Gastroesophageal sphincter (tissue), 4 donors: ENCODE results near the gene C2orf76. TPM values are rescaled to one million over a fixed set of nuclear protein-coding genes. Genes with fewer than 3 reads are reported as not detected.

Experiments used
- ATAC-seq: fragments of 150-250 bp; one replicate; pipeline ENCODE4 v1.9.1; 2016; ENCODE audit warnings: mild to moderate bottlenecking, moderate library complexity
- H3K27ac ChIP-seq, 4 donors: fragments of 200-600 bp; sonication (generic) in 3 of 4; 1 replicate in 3 of 4; 2 replicates in 1 of 4; pipeline ENCODE4 v1.5.1; 2016 to 2019
- H3K27me3 ChIP-seq: fragments of 200-600 bp; sonication (generic); one replicate; pipeline ENCODE4 v1.5.1; 2019
- H3K36me3 ChIP-seq, 2 donors: fragments of 200-600 bp; sonication (generic); one replicate each; pipeline ENCODE4 v1.5.1; 2019; ENCODE audit warnings: control low read depth in 1 of 2
- H3K4me1 ChIP-seq, 3 donors: fragments of 200-600 bp; sonication (generic); 1 replicate in 2 of 3; 2 replicates in 1 of 3; pipeline ENCODE4 v1.5.1; 2016 to 2019; ENCODE audit warnings: control low read depth in 2 of 3
- H3K4me3 ChIP-seq, 2 donors: fragments of 200-600 bp; sonication (generic); one replicate each; pipeline ENCODE4 v1.5.1; 2019; ENCODE audit warnings: mild to moderate bottlenecking in 1 of 2, moderate library complexity in 1 of 2
- H3K9me3 ChIP-seq, 3 donors: fragments of 200-600 bp; sonication (generic); one replicate each; pipeline ENCODE4 v1.5.1; 2017 to 2019; ENCODE audit warnings: control low read depth in 2 of 3
- CTCF ChIP-seq, 4 experiments: fragments of 200-600 bp in 2 of 4; fragments of 450-650 bp in 2 of 4; sonication (generic) in 1 of 4; IDR thresholded peaks; one replicate each; pipeline ENCODE4 v1.5.1; 2017 to 2019; ENCODE audit warnings: antibody characterized with exemption in 4 of 4, mild to moderate bottlenecking in 2 of 4, moderate library complexity in 2 of 4
- EP300 ChIP-seq: sonication (generic); formaldehyde crosslinking; IDR thresholded peaks from one replicate; pipeline ENCODE4 v1.6.1; 2017; ENCODE audit warnings: antibody characterized with exemption, mild to moderate bottlenecking
- POLR2A ChIP-seq, 2 donors: fragments of 450-650 bp; IDR thresholded peaks; one replicate each; pipeline ENCODE4 v1.6.1; 2017; ENCODE audit warnings: antibody characterized with exemption in 2 of 2, mild to moderate bottlenecking in 2 of 2, moderate library complexity in 1 of 2
- POLR2AphosphoS5 ChIP-seq: sonication (generic); formaldehyde crosslinking; IDR thresholded peaks from one replicate; pipeline ENCODE4 v1.6.1; 2017; ENCODE audit warnings: antibody characterized with exemption
- WGBS, 2 donors: methylation state at CpG; one replicate each; pipeline ENCODE4 v1.1.5; 2018; ENCODE audit warnings: low coverage in 1 of 2; 5-methylcytosine and 5-hydroxymethylcytosine counted together
- total RNA-seq, 4 donors: library from RNA; depleted of rRNA; stranded (reverse); fragments of >200 nt; gene quantifications; one replicate each; pipeline ENCODE4 v1.1.0, GENCODE V29; 2016

The C2orf76 gene
- total RNA-seq, 4 donors from 2014 or later = 9.2 to 17.3 (median 11.9) TPM

- peaks cover 0 to 19% (median 4%) of the 10 kb centered on the region in 3 donors for H3K4me1 ChIP-seq
- no peaks in the 10 kb centered on the region for H3K36me3 ChIP-seq
- 73 to 80% methylated on average over 2 to 3 of the region's 4 CpGs for WGBS, 2 donors
- no peak for TF ChIP-seq EP300
- TF ChIP-seq CTCF (IDR thresholded peaks at IDR 0.05) = no peak
- TF ChIP-seq POLR2A (IDR thresholded peaks at IDR 0.05) = no peak
- TF ChIP-seq POLR2AphosphoS5 = no peak
- H3K27ac ChIP-seq = no peak overlapping the region
- H3K27me3 ChIP-seq = no peaks in the 10 kb centered on the region
- ATAC-seq = no peak
- H3K4me3 ChIP-seq = no peak overlapping the region
- no peaks in the 10 kb centered on the region for H3K9me3 ChIP-seq
Measured at GRCh38 chr2:119350311-119350998, 16.2 kb downstream of the C2orf76 start.

GRCh38 chr2:119349289-119349688, 17.3 kb downstream of the C2orf76 start:
- TF ChIP-seq EP300 (no peak), CTCF (IDR thresholded peaks at IDR 0.05) (no peak), POLR2A (IDR thresholded peaks at IDR 0.05) (no peak), POLR2AphosphoS5 (no peak)
- Histone ChIP-seq H3K27me3 (no peaks in the 10 kb centered on the region), H3K9me3 (no peaks in the 10 kb centered on the region), H3K27ac (no peak overlapping the region), H3K36me3 (no peaks in the 10 kb centered on the region), H3K4me1 (peaks cover 0 to 19% (median 4%) of the 10 kb centered on the region in 3 donors), H3K4me3 (no peak overlapping the region)
- no peak for ATAC-seq
- 74 to 86% methylated on average over 6 of the region's 6 CpGs for WGBS, 2 donors

- no peak overlapping the region for H3K27ac ChIP-seq
- H3K4me1 ChIP-seq = no peaks in the 10 kb centered on the region
- WGBS, 2 donors = 72 to 87% methylated on average over 2 of the region's 2 CpGs
- H3K9me3 ChIP-seq = no peaks in the 10 kb centered on the region
- no peak overlapping the region for H3K4me3 ChIP-seq
- H3K36me3 ChIP-seq = peaks cover 0 to 34% of the 10 kb centered on the region in 2 donors
- ATAC-seq = no peak
- TF ChIP-seq CTCF (IDR thresholded peaks at IDR 0.05) (no peak), POLR2AphosphoS5 (no peak), POLR2A (IDR thresholded peaks at IDR 0.05) (no peak), EP300 (no peak)
- no peaks in the 10 kb centered on the region for H3K27me3 ChIP-seq
Measured at GRCh38 chr2:119341684-119342083, 24.9 kb downstream of the C2orf76 start.

GRCh38 chr2:119339562-119339923, 27.1 kb downstream of the C2orf76 start:
- no peak for ATAC-seq

More at GRCh38 chr2:119339562-119339923, 27.1 kb downstream of the C2orf76 start:
- no peaks in the 10 kb centered on the region for H3K9me3 ChIP-seq
- peaks cover 0 to 53% of the 10 kb centered on the region in 2 donors for H3K36me3 ChIP-seq
- no peaks in the 10 kb centered on the region for H3K4me1 ChIP-seq
- WGBS, 2 donors = 93 to 97% methylated on average over 7 of the region's 7 CpGs
- H3K4me3 ChIP-seq = no peak overlapping the region
- TF ChIP-seq CTCF (IDR thresholded peaks at IDR 0.05) (no peak), POLR2A (IDR thresholded peaks at IDR 0.05) (no peak), POLR2AphosphoS5 (no peak), EP300 (no peak)
- no peak overlapping the region for H3K27ac ChIP-seq
- H3K27me3 ChIP-seq = no peaks in the 10 kb centered on the region
